Measurements from ENCODE around the gene FAM222A.
A peak's percentile ranks its signal among the peaks of the same experiment; 100 is the strongest.

FAM222A gene

DNA sequence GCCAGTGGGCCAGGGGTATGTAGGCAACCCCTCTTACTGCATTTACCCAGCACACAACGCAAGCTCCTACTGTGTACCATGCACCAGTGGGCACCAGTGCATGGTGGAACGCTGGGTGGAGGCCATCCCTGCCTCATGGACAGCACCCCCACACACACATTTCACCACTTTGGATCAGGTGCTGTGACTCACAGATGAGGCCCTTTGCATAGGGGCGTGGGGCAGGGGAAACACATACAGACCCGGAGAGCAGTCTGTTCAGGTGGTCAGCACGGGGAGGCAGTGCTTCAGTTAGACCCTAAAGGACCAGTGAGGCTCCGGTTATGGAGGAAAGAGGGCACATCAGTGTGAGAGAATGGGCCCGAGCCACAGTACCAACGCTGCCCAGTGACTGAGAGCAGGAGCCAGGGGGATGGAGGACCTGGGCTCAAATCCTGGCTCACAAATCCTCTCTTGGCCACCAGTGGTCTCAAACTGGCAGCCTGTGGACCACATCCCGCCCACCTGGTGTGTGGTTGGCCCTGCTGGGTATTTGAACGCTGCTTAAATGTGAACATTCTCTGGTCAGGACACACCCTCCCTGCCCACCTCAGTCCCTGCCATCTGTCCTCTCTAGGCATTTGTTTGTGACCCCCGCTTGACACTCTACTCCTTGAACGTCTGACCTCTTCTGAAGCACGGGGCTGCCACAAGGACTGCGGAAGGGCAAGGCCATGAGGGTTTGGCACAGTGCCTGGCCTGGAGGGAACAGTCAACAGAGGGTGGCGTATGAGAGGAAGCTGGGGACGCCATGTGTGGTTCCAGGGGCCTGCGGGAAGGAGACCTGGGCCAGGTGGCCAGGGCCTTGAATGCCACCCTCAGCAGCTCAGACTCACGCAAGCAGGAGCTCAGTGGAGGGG, 46.7 kb downstream of the FAM222A start:
- no peak for DNase-seq (ENCODE audit: low spot score)

GRCh38 chr12:109760930-109761921, 47.6 kb downstream of the FAM222A start:
- no peak for DNase-seq (ENCODE audit: low spot score)

- no peak for DNase-seq (ENCODE audit: low spot score)
Observed at GRCh38 chr12:109762071-109762672, 48.5 kb downstream of the FAM222A start.

GRCh38 chr12:109762673-109763191, 49.1 kb downstream of the FAM222A start:
- DNase-seq (ENCODE audit: low spot score): no peak

GRCh38 chr12:109763201-109763841, 49.7 kb downstream of the FAM222A start:
- DNase-seq (ENCODE audit: low spot score): no peak

GRCh38 chr12:109764123-109764522, 50.5 kb downstream of the FAM222A start:
- DNase-seq (ENCODE audit: low spot score): peak; percentile 53

GRCh38 chr12:109764776-109765445, 51.3 kb downstream of the FAM222A start:
- DNase-seq (ENCODE audit: low spot score): no peak

- DNase-seq (ENCODE audit: low spot score): no peak
Observed at GRCh38 chr12:109765446-109765810, 51.8 kb downstream of the FAM222A start.

DNA sequence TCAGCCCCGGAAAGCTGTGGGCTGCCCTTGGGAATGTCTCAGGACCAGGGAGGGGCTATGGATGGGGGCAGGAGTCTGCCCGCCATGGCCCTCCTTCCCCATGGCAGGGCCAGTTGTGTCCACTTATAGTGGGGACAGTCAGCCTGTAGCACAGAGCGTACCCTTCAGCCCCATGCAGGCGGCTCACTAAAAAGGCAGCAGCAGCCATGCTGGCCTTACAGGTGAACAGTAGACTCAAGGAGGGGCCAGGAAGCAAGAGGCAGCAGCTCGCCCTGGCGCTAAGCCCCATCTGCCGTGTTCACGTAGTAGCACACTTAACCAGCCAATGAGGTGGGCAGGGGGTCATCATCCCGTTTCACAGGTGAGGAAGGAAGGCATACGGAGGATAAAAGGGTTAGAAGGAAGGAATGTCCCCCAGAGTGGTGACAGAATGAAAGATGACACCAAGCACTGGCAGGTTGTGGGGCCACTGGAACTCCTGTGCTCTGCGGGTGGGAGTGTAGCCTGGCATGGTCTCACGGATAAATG, 52.7 kb downstream of the FAM222A start:
- no peak for DNase-seq (ENCODE audit: low spot score)

DNA sequence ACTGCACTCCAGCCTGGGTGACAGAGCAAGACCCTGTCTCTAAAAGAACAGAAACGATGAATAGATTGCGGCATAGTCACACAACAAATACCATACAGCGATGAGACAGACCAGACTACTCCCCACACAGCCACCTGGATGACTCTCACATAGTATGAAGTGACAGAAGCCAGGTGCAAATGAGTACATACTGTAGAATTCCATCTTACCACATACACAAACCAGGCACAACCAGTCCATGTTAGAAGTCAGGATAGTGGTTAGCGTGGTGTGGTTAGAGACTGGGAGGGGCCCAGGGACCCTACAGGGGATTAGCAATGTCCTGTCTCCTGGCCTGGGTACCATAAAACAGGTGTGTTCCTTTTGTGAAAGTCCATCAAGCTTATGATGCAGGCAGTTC, 53.8 kb downstream of the FAM222A start:
- DNase-seq (ENCODE audit: low spot score): no peak

GRCh38 chr12:109767991-109768900, 54.6 kb downstream of the FAM222A start:
- DNase-seq (ENCODE audit: low spot score): no peak

DNA sequence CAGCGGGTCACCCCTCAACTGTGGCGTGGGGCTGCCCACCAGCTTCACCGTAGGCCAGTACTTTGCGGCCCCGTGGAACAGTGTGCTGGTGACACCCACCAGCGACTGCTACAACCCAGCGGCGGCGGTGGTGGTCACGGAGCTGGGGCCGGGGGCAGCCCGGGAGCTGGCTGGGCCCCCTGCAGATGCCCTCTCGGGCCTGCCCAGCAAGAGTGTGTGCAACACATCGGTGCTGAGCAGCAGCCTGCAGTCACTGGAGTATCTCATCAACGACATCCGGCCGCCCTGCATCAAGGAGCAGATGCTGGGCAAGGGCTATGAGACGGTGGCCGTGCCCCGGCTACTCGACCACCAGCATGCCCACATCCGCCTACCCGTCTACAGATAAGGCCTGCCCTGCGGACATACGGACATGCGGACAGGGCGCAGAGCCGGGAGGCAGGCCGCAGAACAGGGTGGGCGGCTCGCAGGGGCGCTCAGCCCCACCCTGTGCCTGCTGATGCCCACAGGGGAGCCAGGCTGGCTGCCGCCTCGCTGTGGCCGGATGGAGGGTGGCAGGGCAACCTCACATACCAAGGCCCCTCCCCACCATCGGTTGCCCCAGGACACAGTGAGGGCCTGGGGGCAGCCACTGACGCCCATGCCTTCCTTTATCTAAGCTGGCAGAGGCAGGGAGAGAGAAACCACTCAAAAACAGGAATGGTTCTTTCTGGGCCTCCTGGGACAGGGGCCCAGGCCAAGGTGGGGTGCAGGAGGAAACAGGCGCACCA, 55.5 kb downstream of the FAM222A start:
- no peak for DNase-seq (ENCODE audit: low spot score)

GRCh38 chr12:109770104-109770860, 56.7 kb downstream of the FAM222A start:
- no peak for DNase-seq (ENCODE audit: low spot score)

DNA sequence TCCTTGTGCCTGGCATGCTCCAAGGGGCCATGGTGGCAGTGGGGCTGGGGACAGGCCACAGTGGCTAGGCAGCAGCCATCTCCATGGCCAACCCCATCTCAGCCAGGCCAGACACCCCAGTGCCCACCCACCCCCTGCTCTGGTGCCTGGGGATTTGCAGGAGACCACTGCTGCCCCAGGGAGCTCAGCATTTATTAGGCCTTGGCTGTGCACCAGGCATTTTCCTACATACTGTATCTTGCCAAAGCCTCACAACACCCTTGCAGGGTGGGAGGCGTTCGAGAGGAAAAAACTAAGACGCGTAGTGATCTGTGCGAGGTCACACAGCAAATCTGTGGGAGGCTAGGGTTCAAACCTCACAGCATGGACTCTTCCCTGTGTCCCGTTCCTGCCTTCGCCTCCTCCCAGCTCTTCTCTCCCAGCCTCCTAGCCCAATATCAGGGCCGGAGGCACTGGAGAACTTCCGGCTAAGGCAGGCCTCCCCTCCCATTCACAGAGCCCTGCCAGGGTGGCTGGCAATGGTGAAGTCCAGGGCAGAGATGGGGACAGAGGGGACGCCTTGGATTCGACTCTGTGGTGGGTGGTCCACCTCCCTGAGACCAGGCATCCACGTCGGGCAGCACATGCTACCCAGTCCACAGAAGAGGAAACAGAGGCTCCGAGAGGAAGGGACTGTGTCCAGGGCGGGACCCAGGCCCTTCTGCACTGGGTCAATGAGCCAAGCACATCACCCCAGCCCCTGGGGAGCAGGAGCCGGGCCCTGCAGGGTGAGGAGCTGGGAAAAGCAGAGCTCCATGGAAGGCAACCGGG, 57.4 kb downstream of the FAM222A start:
- no peak for DNase-seq (ENCODE audit: low spot score)

- DNase-seq (ENCODE audit: low spot score): no peak
Observed at GRCh38 chr12:109771746-109772621, 58.4 kb downstream of the FAM222A start.

- no peak for DNase-seq (ENCODE audit: low spot score)
Observed at GRCh38 chr12:109772622-109773321, 59.1 kb downstream of the FAM222A start.

All from HuH-7 (cell line).